Activated naive CD8-positive, alpha-beta T cell treated with anti-CD3 and anti-CD28 coated beads, Interleukin-2, amount 50 U/mL, for 24 hours (primary cell): ENCODE measurements around the gene ANKRD53.

Experiments
- ATAC-seq: fragments of 150-1000 bp; cut with Tn5 transposase; one replicate; pipeline ENCODE4 v1.10.0; 2021
- DNase-seq: peaks from one replicate; pipeline ENCODE4 v3.0.0; 2021
- H3K27ac Mint-ChIP-seq: one replicate; pipeline ENCODE4 v1.8.0; 2021; ENCODE audit warnings: mild to moderate bottlenecking, mixed read lengths
- H3K27me3 Mint-ChIP-seq: one replicate; pipeline ENCODE4 v1.8.0; 2021; ENCODE audit warnings: mixed read lengths
- H3K36me3 Mint-ChIP-seq: one replicate; pipeline ENCODE4 v1.8.0; 2021; ENCODE audit warnings: low read depth, mixed read lengths
- H3K4me1 Mint-ChIP-seq: one replicate; pipeline ENCODE4 v1.8.0; 2021; ENCODE audit warnings: mixed read lengths
- H3K4me3 Mint-ChIP-seq: one replicate; pipeline ENCODE4 v1.8.0; 2021; ENCODE audit warnings: mild to moderate bottlenecking, moderate library complexity, mixed read lengths
- H3K9me3 Mint-ChIP-seq: one replicate; pipeline ENCODE4 v1.8.0; 2021; ENCODE audit warnings: mixed read lengths

Gene ANKRD53

DNA sequence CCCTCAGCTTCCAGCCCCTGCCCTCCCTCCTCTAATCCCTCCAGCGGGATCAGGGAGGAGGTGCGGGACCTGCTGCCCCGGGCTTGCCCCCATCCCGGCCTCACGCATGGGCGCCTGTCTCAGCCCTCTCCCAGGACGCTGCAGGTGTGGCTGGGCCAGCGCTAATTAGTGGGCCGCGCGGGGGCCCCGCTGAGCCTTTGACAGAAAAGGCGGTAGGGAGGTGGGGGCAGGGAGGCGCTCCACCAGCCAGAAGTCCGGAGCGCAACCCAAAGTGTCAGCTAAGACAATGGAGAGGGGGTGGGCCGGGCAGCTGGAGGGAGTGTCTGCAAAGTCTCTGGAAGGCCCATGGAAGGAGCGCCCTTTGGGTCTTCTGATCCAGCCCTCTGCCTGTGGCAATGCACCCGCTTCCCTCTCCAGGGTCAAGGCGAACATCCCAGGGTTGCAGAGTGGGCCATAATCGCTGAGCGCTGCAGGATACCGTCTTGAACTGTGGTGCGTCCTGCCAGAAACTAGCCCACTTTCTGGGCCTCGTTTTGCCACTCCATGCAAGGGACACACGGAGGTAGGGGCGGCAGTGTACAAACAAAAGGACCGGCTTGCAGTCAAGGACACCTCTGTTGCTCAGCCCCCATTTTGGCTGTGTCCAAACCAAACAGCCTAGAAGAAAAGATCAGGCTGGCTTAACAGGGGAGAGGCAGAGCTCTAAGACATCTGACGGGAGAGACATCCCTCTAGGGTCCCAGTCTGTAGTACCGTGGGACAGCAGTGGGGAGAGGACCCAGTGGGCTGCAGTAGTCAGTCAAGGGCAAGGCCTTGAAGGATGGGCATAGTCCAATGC, 39.2 kb upstream of the ANKRD53 start:
- no peak for DNase-seq
- Mint-ChIP-seq H3K27me3 (peaks cover 11% of the 10 kb centered on the region), H3K4me1 (no peaks in the 10 kb centered on the region), H3K27ac (no peak overlapping the region), H3K4me3 (no peak overlapping the region), H3K36me3 (no peaks in the 10 kb centered on the region), H3K9me3 (no peaks in the 10 kb centered on the region)
- no peak for ATAC-seq

DNA sequence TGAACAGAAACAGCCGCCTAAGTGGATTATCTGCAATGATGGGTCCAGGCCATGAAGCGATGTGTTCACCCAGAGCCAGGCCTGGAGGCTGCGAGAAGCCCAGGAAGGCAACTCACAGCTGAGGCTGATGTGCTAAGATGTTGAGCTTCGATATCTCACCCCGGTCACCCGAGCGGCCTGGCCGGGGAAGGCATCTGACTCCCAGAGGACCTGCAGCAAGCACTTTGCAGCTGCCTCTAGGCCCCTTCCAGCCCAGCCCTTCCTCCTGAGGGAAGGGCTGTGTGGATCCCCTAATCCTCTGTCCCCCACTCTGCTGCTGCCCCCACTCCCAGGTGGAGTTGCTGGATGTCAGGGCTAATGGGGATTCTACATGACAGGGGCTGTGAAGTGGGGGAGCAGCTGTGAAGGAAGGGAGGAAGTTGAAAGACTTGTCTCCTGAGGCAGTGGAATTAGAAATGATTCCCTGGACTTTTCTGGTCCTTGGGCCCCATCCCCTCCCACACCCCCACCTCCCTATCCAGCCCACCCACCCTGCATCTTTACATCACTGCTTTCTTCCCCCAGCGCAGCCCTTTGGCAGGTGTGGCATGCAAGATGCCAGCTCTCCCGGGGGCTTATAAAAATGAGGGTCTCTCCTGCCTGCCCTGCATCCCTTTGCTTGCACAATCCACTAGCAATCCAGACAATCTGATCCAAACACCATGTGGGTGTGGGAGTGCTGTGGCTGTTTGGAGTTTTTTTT, 38.4 kb upstream of the ANKRD53 start:
- no peak for ATAC-seq
- H3K4me3 Mint-ChIP-seq = no peak overlapping the region

DNA sequence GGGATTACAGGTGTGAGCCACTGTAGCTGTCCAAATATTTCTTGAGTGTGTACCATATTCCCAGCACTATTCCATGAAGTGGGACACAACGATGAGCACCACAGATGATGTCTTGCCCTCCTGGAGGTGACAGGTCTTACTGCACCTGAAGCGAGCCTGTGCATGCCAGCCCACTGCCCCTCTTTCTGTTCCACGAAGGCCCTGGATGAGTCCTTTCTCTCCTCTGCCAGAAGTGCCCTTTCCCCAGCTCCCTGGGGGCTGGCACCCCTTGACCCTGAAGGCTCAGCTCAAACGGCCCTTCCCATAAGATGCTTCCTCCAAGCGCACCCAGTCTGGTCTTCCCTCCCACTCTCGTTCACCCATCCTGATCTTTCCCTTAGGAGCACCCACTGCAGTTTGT, 37.2 kb upstream of the ANKRD53 start:
- ATAC-seq (no peak), DNase-seq (no peak)
- Mint-ChIP-seq H3K36me3 (no peaks in the 10 kb centered on the region), H3K4me3 (no peak overlapping the region), H3K27ac (no peak overlapping the region), H3K27me3 (peaks cover 15% of the 10 kb centered on the region), H3K9me3 (no peaks in the 10 kb centered on the region), H3K4me1 (no peaks in the 10 kb centered on the region)

More for the DNA sequence above, 38.4 kb upstream of the ANKRD53 start:
- no peaks in the 10 kb centered on the region for H3K36me3 Mint-ChIP-seq
- no peaks in the 10 kb centered on the region for H3K4me1 Mint-ChIP-seq
- no peak overlapping the region for H3K27ac Mint-ChIP-seq
- peaks cover 11% of the 10 kb centered on the region for H3K27me3 Mint-ChIP-seq
- no peaks in the 10 kb centered on the region for H3K9me3 Mint-ChIP-seq
- DNase-seq = no peak

DNA sequence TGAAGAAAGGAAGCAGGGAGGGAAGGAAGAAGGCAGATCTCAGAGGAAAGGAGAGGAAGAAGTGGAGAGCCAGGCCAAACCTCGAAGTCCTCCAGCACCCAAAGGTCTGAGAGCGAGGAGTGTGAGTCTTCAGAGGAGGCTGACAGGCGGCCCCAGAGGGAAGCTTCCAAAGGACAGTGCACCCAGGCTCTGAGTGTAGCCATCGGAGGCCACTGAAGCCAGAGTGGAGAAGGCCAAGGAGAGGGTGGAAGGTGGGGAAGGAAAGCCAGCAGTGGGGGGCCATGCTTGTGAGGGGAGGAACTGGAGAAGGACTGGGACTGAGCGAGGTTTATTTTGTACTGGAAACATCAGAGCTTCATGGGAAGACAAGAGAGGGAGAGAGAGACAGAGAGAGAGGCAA, 36.7 kb upstream of the ANKRD53 start:
- H3K9me3 Mint-ChIP-seq = no peaks in the 10 kb centered on the region
- ATAC-seq (no peak), DNase-seq (no peak)
- no peak overlapping the region for H3K4me3 Mint-ChIP-seq
- no peaks in the 10 kb centered on the region for H3K4me1 Mint-ChIP-seq
- H3K36me3 Mint-ChIP-seq = no peaks in the 10 kb centered on the region
- peaks cover 16% of the 10 kb centered on the region for H3K27me3 Mint-ChIP-seq
- no peak overlapping the region for H3K27ac Mint-ChIP-seq

DNA sequence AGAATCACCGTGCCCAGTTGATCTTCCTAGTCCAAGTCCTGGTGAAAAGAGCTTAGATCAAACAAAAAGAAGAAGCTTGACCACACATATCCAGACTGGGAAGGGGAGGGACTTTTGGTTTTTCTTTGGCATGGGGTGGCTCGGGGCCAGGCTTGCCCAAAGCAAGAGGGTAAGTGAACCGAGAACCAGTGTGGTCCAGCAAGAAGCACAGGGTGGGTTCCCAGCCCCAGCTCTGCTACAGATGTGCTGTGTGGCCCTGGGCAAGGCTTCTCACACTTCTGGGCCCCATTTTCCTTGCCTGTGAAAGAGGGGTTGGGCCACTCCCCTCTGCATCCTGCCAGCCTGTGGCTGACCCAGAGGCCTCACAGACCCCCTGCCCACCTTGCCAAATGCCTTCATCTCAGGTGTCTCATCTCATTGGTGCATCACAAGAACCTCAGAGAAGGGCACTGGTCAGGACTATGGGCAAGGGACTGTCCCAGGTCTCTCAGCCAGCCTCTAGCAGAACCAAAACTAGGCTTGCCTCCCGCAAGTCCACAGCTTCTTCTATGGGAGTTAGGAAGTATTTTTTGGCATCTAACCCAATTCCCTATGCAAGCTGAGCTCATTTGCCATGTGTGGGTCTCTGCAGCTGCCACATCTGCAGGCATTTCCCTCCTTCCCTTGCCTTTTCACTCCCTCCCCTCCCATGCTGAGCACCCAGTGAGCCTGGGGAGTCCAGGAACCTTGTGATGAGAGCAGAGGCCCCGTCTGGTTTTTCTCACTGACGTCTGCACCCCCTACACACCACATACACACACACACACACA, 35.8 kb upstream of the ANKRD53 start:
- no peaks in the 10 kb centered on the region for H3K36me3 Mint-ChIP-seq
- H3K27me3 Mint-ChIP-seq = peaks cover 20% of the 10 kb centered on the region
- DNase-seq (no peak), ATAC-seq (no peak)
- peaks cover 3% of the 10 kb centered on the region for H3K4me1 Mint-ChIP-seq
- no peak overlapping the region for H3K4me3 Mint-ChIP-seq
- no peak overlapping the region for H3K27ac Mint-ChIP-seq
- H3K9me3 Mint-ChIP-seq = no peaks in the 10 kb centered on the region

DNA sequence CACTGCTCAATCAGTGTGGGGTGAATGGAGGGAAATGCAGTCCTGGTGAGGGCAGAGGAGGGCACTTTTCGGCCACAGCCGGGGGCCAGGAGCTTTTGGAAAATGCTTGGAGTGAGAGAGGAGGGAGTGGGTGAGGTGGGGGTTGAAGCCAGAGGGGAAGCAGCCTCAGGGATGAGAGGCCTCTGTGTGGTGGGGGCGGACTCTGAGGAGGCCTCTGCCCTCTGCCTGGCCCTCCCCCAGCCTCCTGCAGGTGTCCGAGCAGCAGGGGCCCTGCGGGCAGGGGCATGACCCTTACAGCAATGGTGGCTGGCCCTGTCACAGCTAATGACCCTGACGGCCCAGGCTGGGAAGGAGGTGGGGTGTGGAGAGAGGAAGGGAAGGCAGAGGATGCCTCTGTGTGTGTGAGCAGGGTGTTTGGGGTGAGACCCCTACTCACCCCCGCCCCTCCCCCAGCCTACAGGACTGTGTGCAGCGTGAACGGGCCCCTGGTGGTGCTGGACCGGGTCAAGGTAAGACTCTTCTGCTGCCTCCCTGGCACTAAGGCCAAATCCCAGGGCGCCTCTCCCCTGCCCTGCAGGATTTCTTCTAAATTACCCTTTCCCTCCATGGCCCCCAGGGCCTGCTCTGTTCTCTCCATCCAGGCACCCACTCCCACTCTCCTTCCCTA, 35.1 kb upstream of the ANKRD53 start:
- H3K27ac Mint-ChIP-seq = no peak overlapping the region

DNA sequence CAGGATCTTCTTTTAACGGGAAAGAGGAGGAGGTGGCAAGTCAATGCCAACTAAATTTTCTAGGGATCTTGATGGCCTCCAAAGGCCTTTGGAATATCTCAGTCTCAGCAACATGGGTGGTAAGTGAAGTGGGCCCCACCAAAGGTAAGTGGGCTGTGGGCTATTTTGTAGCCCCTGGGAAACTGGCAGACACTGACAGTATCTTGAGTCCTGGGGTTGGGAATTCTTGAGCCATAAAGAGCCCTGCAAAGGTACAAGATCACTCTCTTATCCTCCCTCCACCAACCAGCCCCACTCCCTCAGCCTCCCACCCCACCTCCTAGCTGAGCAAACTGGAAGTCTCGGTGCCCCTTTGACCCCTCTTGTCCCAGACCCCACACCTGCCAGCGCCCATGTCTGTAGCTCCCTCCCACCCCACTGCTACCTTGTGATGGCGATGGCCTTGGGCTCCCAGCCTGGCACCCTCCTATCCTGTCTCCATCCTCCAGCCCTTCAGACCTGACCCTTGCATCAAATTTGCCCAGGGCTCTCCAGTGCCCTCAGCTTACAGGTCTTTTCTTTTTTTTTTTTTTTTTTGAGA, 34.2 kb upstream of the ANKRD53 start:
- peaks cover 20% of the 10 kb centered on the region for H3K27me3 Mint-ChIP-seq
- DNase-seq (no peak), ATAC-seq (no peak)
- no peak overlapping the region for H3K4me3 Mint-ChIP-seq
- no peak overlapping the region for H3K27ac Mint-ChIP-seq
- no peaks in the 10 kb centered on the region for H3K9me3 Mint-ChIP-seq
- no peaks in the 10 kb centered on the region for H3K36me3 Mint-ChIP-seq
- peaks cover 12% of the 10 kb centered on the region for H3K4me1 Mint-ChIP-seq

More for the DNA sequence above, 35.1 kb upstream of the ANKRD53 start:
- H3K4me3 Mint-ChIP-seq = no peak overlapping the region
- no peaks in the 10 kb centered on the region for H3K36me3 Mint-ChIP-seq
- DNase-seq = no peak
- peaks cover 23% of the 10 kb centered on the region for H3K27me3 Mint-ChIP-seq
- no peak for ATAC-seq
- H3K9me3 Mint-ChIP-seq = no peaks in the 10 kb centered on the region
- peaks cover 11% of the 10 kb centered on the region for H3K4me1 Mint-ChIP-seq

DNA sequence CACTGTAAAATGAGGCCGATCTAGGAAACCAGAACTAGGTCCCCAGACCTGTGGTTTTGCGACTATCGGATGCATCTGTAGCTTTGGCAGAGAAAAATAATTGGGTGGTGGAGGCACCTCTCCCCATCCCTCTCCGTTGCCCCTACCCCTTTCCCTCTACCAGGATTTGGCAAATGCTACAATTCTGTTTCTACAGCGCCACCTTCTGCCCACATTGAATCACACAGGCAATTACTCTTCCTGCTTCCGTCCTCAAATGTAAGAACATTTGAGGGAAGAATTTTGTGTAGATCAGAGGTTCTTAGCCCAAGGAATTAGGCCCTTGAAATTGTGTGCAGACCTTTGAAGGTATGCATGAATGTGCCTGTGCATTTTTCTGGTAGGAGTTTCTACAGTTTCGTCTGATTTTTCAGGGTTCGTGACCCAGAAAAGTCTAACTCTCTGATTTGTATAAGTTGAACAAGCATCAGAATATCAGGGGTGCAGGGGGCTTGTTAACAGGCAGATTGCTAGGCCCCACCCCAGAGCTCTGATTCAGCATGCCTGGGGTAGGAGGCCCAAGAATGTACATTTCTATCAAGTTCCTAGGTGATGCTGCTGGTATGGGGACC, 31.5 kb upstream of the ANKRD53 start:
- DNase-seq (peak; percentile 52), ATAC-seq (no peak)
- peaks cover 19% of the 10 kb centered on the region for H3K27me3 Mint-ChIP-seq
- no peaks in the 10 kb centered on the region for H3K9me3 Mint-ChIP-seq
- H3K4me3 Mint-ChIP-seq = no peak overlapping the region
- no peak overlapping the region for H3K27ac Mint-ChIP-seq
- H3K36me3 Mint-ChIP-seq = no peaks in the 10 kb centered on the region
- peaks cover 12% of the 10 kb centered on the region for H3K4me1 Mint-ChIP-seq

DNA sequence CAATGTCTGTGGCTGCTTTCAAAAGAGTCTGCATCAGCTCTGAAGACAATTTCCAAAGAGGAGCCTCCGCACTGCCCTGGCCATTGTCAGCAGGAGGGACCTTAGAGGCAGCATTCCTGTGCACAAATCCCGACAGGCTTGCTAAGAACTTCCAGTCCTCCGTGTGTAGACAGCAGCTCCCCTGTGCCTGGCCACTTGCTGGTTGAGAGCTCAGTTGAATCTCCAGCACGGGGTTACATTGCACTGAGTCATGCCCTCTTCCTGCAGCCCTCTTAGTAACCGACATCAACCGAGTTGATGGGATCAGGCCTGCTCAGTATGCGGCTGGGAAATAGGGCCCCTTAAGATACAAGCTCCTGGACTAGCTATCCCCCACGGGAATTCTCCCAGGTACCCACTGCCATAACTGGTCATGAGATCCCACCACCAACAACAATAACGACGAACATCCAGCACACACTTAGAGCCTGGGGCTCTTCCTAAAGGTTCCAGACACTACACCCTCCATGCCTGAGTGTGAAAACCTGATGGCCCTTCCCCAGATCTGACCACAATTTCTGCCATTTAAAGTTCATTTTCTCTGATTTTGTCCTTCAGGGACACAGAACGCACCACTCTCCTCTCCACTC, 30.8 kb upstream of the ANKRD53 start:
- Mint-ChIP-seq H3K27me3 (peaks cover 17% of the 10 kb centered on the region), H3K9me3 (no peaks in the 10 kb centered on the region), H3K36me3 (no peaks in the 10 kb centered on the region), H3K4me3 (peak overlapping the region; percentile 75), H3K27ac (no peak overlapping the region), H3K4me1 (peaks cover 12% of the 10 kb centered on the region)
- ATAC-seq = peak; percentile 53
- peak; percentile 17 for DNase-seq

DNA sequence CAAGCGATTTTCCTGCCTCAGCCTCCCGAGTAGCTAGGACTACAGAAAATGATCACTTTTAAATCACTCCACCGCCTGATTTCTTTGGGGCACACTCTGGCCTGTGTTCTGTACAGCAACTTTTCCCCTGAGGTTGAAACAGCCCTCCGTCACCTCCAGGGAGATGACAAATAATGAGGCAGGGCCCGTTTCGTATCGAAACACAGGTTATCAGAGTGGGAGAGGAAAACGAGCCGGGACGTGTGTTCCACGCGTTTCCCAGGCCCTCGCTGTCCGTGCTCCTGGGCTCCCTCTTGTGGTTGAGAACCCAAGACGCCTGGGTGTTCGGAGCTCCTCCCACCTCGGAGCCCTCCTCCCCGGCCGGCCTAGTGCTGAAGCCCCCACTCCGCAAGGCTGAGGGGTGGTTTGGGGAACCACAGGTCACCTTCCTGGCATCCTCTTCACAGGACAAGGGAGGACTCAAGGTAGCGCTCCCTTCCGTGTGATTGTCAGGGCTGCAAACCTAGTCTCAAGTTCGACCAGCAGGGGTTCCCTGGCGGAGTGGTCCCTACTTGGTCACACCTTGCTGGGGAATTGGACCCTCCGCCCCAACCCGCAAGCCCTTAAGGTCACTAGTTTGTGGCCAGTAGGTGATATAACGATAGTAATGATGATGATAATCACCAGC, 30.0 kb upstream of the ANKRD53 start:
- no peaks in the 10 kb centered on the region for H3K36me3 Mint-ChIP-seq
- peak overlapping the region; percentile 14 for H3K27ac Mint-ChIP-seq
- H3K4me3 Mint-ChIP-seq = peak overlapping the region; percentile 75
- H3K9me3 Mint-ChIP-seq = no peaks in the 10 kb centered on the region
- peaks cover 12% of the 10 kb centered on the region for H3K4me1 Mint-ChIP-seq
- peaks cover 18% of the 10 kb centered on the region for H3K27me3 Mint-ChIP-seq
- DNase-seq = peak; percentile 87
- ATAC-seq = peak; percentile 88

DNA sequence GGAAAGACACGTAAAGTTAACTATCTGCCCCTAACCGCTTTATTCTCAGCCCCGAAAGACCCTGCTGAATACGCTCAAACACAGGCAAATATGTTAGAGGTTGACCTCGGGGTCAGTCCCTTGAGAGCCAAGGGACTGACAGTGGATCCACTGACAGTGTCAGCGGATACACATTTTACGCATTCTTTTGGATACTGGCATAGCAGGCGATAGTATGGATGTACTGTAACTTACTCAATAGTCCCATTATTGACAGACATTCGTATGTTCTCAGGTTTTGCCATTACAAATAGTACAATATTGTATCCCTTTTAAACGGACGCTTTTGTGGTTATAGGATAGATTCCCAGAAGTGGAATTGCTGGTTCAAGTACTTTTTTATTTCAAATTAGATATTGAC, 29.3 kb upstream of the ANKRD53 start:
- Mint-ChIP-seq H3K27me3 (peaks cover 19% of the 10 kb centered on the region), H3K4me3 (no peak overlapping the region), H3K36me3 (no peaks in the 10 kb centered on the region), H3K9me3 (no peaks in the 10 kb centered on the region), H3K27ac (no peak overlapping the region), H3K4me1 (peaks cover 12% of the 10 kb centered on the region)
- ATAC-seq (no peak), DNase-seq (no peak)

DNA sequence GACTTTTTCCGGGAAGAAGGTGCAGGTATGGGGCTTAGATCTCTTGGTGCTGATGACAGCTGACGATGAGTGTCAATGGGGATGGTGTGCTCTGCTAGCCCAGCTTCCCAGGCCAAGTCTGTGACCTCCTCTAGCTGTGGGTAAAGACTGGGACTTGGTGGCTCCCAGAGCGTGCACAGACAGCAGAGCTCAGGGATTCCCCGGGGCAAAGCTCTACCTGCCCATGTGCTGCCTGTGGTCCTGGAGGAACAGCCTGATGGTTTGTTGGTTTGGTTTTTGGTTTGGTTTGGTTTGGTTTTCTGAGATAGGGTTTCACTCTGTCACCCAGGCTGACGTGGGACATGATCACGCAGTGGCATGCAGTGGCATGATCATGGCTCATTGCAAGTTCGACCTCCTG, 23.5 kb upstream of the ANKRD53 start:
- no peak overlapping the region for H3K4me3 Mint-ChIP-seq
- no peak for DNase-seq
- H3K4me1 Mint-ChIP-seq = no peaks in the 10 kb centered on the region
- H3K9me3 Mint-ChIP-seq = no peaks in the 10 kb centered on the region
- no peaks in the 10 kb centered on the region for H3K36me3 Mint-ChIP-seq
- H3K27me3 Mint-ChIP-seq = peaks cover 18% of the 10 kb centered on the region
- no peak for ATAC-seq
- H3K27ac Mint-ChIP-seq = no peak overlapping the region

DNA sequence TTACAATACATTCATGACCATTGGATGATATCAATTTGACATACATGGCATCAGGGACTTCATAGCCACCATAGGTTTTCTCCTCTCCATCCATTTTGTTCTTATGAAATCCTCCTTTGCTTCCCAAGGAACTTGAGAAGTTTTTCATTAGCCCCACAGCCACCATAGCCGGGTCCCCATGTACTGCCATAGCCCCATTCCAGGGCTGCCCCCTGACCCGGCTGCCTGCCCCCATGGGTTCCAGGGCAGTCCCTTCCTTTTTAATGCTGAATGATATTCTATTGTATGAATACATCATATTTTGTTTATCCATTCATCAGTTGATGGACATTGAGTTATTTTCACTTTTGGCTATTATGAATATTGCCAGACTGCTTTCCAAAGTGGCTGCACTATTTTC, 22.3 kb upstream of the ANKRD53 start:
- H3K9me3 Mint-ChIP-seq = no peaks in the 10 kb centered on the region

More for the DNA sequence above, 22.3 kb upstream of the ANKRD53 start:
- Mint-ChIP-seq H3K27me3 (peaks cover 18% of the 10 kb centered on the region), H3K4me1 (no peaks in the 10 kb centered on the region), H3K36me3 (no peaks in the 10 kb centered on the region), H3K27ac (no peak overlapping the region), H3K4me3 (no peak overlapping the region)
- no peak for ATAC-seq
- no peak for DNase-seq
